IPS DF 6.9 (cell line): ENCODE data around the gene RPS6KA2.
"Not testable (repeated sequence)": the region's sequence is repeated elsewhere in the genome, so short reads cannot be mapped to it uniquely, and the experiment has no call there.

Source experiments
- DNase-seq: peaks from one replicate; pipeline ENCODE4 v3.0.0-alpha.2; 2013; ENCODE audit warnings: low read depth, low spot score
- H3K27ac ChIP-seq: one replicate; pipeline ENCODE4 v1.5.1; 2013; ENCODE audit warnings: low read length, control low read depth
- H3K27me3 ChIP-seq: 2 replicates; pipeline ENCODE4 v1.6.1; 2013; ENCODE audit warnings: mild to moderate bottlenecking, low read length; ENCODE audit not compliant: control insufficient read depth, insufficient read depth
- H3K36me3 ChIP-seq: 2 replicates; pipeline ENCODE4 v1.6.1; 2013; ENCODE audit warnings: low read length; ENCODE audit not compliant: control insufficient read depth, insufficient read depth
- H3K4me1 ChIP-seq: 2 replicates; pipeline ENCODE4 v1.6.1; 2013; ENCODE audit warnings: low read length; ENCODE audit not compliant: control insufficient read depth, insufficient read depth
- H3K4me3 ChIP-seq: 2 replicates; pipeline ENCODE4 v1.5.1; 2013; ENCODE audit warnings: mild to moderate bottlenecking, low read length
- H3K9me3 ChIP-seq: 2 replicates; pipeline ENCODE4 v1.6.1; 2013; ENCODE audit warnings: low read length, inconsistent platforms; ENCODE audit not compliant: control insufficient read depth, insufficient read depth
- WGBS: extraction: QIAGEN DNeasy Blood & Tissue Kit; methylation state at CpG from one replicate; pipeline ENCODE4 v1.1.7; 2013; ENCODE audit warnings: mixed read lengths, missing lambda C conversion rate; ENCODE audit not compliant: insufficient read length, insufficient coverage; 5-methylcytosine and 5-hydroxymethylcytosine counted together

RPS6KA2 gene

DNA sequence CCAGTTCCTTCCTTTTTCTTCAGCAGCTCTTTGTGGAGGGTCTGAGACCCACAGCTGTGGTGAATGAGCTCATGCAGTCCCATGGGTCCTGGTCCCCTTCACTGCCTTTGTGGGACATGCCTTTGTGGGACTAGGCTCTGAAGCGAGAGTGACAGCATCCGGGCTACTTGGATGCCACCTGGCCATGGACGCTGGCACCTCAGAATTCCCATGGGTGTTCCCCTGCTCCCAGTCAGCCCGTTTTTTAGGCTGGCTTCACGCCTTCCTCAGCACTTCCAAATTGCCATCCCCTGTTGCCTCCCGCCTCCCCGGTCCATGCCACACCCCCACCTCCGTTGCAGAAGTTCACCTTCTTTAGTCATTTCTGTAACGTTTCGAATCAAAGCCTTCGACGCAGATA, 85.7 kb downstream of the RPS6KA2 start:
- no peaks in the 10 kb centered on the region for H3K27me3 ChIP-seq
- H3K4me3 ChIP-seq, result no peak overlapping the region
- DNase-seq, result no peak
- H3K27ac ChIP-seq, result no peak overlapping the region
- H3K4me1 ChIP-seq, result peaks cover 10% of the 10 kb centered on the region
- no CpG with 5 or more reads among the region's 12 CpGs for WGBS
- H3K9me3 ChIP-seq, result no peaks in the 10 kb centered on the region
- no peaks in the 10 kb centered on the region for H3K36me3 ChIP-seq

DNA sequence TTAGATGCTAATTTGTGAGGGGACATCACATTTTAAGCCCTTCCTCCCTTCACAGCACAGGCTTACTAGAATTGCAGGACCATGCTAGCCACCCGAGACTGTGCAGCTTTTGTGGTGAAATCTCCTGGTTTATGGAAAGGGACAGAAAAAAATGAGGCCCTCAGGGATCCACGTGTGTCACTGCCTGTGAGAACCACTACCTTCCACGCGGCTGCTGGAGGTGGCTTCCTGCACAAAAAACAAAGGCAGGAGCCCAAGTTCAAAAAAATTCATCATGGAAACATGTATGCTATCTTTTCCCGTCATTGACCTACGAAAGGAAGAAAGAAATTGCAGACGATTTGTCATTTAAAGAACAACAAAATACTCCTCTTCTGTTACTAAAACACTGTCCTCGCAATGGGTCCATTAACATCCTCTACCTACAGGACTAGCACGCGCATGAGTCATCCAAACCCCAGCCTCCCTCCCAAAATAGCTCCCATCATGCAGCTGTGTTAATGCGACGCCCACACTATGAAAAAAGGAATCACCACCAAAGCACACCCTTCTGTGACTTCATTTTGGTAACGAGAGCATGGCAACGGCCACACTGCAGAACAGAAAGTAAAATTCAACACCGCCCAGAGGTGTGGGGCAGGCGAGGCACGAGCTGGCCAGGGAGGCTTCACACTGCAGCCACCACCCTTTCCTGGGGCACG, 86.3 kb downstream of the RPS6KA2 start:
- no peaks in the 10 kb centered on the region for H3K27me3 ChIP-seq
- peaks cover 10% of the 10 kb centered on the region for H3K4me1 ChIP-seq
- H3K4me3 ChIP-seq, result no peak overlapping the region
- no peak overlapping the region for H3K27ac ChIP-seq
- no peaks in the 10 kb centered on the region for H3K9me3 ChIP-seq
- no peak for DNase-seq
- no peaks in the 10 kb centered on the region for H3K36me3 ChIP-seq
- WGBS, result no CpG with 5 or more reads among the region's 18 CpGs

DNA sequence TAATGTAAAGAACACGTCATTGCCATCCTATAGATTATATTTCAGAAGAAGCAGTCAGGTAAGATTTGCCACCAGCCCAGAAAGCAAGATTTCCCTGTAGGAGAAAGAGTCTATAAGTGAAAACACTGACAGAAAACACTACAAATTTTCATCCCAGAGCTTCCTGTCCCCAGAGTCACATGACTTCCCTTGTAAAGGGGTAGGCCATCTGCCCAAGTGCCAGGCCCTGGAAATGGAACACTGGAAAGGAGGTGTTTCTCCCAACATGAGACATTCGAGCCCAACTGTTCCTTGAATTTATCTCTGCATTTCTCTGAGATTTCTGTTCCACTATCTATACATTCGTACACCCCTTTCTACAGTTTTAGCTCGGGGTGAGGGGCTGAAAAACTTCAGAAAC, 87.5 kb downstream of the RPS6KA2 start:
- Histone ChIP-seq H3K4me3 (no peak overlapping the region), H3K27ac (no peak overlapping the region), H3K36me3 (peaks cover 4% of the 10 kb centered on the region; the same call in 1 of the 2 replicates), H3K4me1 (peaks cover 10% of the 10 kb centered on the region), H3K9me3 (no peaks in the 10 kb centered on the region), H3K27me3 (no peaks in the 10 kb centered on the region)
- no CpG with 5 or more reads among the region's 4 CpGs for WGBS
- DNase-seq, result no peak

DNA sequence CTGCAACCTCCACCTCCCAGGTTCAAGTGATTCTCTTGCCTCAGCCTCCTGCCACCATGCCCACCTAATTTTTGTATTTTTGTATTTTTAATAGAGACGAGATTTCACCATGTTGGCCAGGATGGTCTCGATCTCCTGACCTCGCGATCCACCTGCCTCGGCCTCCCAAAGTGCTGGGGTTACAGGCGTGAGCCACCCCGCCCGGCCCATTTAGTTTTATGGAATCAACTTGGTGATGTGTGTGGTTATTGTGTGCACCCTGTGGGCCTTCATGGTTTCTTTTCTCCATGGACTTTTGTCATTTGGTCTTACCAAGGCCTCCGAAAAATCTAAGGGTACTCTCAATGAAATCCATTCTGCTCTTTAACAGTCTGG, 88.1 kb downstream of the RPS6KA2 start:
- not testable (repeated sequence) for DNase-seq, H3K27me3 ChIP-seq, H3K4me3 ChIP-seq, H3K36me3 ChIP-seq, H3K27ac ChIP-seq, H3K9me3 ChIP-seq
- peaks cover 10% of the 10 kb centered on the region for H3K4me1 ChIP-seq
- no CpG with 5 or more reads among the region's 9 CpGs for WGBS

DNA sequence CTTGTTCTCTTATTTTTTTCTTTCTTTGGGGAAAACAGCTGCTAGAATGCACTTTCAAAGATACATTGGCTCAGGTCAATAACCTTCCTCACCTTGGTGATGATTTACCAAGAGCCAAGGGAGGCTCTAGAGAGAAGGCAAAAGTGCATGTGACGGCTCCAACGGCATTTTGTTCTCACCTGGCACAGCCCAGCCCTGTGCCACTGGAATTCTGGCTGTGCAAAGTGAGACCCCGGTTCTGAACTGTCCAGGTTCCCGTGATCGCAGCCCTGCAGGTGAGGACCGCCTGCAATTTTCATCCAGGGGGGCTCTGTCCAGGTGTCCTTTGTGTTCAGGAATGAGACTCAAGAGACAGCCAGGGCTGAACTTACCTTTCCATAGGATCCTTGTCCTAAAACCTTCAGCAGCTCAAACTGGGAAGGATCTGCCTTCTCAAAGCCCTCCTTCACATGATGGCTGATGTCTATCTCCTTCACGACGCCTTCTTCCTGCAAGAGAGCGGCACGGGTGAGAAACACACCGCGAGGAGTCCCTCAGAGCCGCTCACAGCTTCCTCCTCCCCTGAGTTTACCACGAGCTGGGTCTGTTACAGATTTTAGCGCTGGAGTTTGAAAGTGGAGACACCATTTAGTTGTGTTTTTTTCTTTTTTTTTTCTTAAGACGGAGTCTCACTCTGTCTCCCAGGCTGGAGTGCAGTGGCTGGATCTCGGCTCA, 88.6 kb downstream of the RPS6KA2 start:
- no peak overlapping the region for H3K4me3 ChIP-seq
- no peaks in the 10 kb centered on the region for H3K9me3 ChIP-seq
- H3K27me3 ChIP-seq, result no peaks in the 10 kb centered on the region
- H3K36me3 ChIP-seq, result peaks cover 4% of the 10 kb centered on the region; the same call in 1 of the 2 replicates
- no CpG with 5 or more reads among the region's 17 CpGs for WGBS
- no peak overlapping the region for H3K27ac ChIP-seq
- peaks cover 10% of the 10 kb centered on the region for H3K4me1 ChIP-seq
- DNase-seq, result no peak

DNA sequence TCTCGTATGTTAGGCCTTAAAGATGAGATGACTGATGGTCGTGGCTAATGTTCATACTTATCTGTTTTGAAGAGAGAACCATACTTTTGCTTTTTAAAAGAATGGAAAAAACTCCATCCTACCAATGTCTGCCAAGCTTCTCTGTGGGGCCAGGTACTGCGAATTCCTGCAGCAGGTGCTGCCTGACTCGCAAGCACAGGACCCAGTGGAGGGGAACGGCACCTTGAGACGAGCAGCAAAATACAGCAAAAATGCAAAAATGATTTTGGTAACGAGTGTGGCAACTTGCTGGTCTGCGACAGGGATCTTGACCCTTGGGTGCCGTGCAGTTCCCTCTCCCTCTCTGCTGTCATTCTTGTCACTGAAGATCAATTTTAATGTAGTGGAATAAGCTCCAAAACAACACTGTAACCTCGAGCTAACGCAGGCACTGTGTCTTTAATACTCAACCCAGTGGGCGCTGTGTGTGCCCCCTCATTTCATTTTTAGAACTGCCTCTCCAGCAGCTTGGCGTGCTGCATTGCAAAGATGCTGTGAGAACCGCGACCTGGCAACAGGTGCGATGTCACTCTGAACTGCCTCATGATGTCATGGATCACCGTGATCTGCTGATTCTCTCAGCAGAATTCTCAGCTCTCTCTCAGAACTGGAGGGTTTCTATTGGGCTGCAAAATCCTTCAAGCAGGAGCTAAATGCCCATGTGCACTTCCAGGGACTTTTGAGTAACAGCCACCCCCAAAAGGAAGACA, 92.2 kb downstream of the RPS6KA2 start:
- Histone ChIP-seq H3K4me3 (no peak overlapping the region; the same call in 1 of the 2 replicates), H3K9me3 (no peaks in the 10 kb centered on the region), H3K27me3 (no peaks in the 10 kb centered on the region), H3K4me1 (peaks cover 4% of the 10 kb centered on the region; the same call in 1 of the 2 replicates), H3K36me3 (peaks cover 4% of the 10 kb centered on the region; the same call in 1 of the 2 replicates), H3K27ac (no peak overlapping the region)
- WGBS, result no CpG with 5 or more reads among the region's 17 CpGs
- DNase-seq, result no peak

DNA sequence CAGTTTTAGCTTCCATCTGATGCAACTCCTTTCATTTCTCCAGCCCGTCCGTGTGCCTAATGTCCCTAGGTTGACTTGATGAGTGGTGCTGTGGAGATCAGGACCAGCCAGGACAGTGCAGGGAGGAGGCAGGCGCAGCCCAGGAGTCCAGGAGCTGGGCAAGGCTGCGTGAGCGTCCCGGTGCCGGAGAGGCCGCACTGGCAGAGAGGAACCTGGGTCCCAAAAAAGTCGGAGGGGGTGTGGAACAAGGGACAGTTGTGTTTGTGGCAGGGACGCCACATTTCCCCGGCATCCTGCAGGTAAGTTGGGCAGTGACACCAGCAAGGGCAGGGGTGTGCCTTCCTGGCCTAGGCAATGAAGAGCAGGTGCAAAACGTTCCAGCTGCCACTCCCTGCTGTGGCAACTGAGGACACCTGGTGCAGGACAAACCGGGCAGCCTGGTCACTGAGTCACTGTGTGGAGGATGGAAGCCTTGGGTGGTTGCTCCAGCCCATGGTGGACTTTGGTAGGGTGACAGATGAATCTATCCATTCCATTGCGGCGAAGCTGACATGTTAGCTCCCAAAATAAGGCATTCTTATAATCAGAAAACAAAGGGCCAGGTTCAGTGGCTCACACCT, 93.7 kb downstream of the RPS6KA2 start:
- no peak overlapping the region for H3K27ac ChIP-seq
- peaks cover 3% of the 10 kb centered on the region; the same call in 1 of the 2 replicates for H3K4me1 ChIP-seq
- peaks cover 4% of the 10 kb centered on the region; the same call in 1 of the 2 replicates for H3K36me3 ChIP-seq

DNA sequence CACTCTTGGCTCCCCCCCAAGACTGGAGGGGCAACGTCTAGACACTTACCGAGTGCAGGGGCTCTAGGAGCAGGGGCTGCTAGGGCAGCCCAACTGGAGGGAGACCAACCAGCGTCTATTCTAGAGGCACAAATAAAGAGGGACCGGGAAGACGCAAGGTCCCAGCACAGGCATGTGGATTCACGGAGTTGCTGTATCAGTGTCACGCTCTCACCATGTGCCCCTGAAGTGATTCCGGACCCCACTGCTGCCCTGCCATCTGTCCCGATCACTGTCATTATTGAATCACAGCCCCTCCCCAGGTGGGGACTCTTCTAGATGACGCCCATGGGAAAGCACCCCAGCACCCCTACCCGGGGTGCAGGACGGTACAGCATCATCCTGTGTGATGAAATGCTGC, 94.7 kb downstream of the RPS6KA2 start:
- Histone ChIP-seq H3K4me1 (peaks cover 3% of the 10 kb centered on the region; the same call in 1 of the 2 replicates), H3K9me3 (no peaks in the 10 kb centered on the region), H3K36me3 (peaks cover 4% of the 10 kb centered on the region; the same call in 1 of the 2 replicates), H3K4me3 (no peak overlapping the region), H3K27me3 (no peaks in the 10 kb centered on the region), H3K27ac (no peak overlapping the region)
- no peak for DNase-seq
- WGBS, result no CpG with 5 or more reads among the region's 12 CpGs

More for the DNA sequence above, 93.7 kb downstream of the RPS6KA2 start:
- H3K27me3 ChIP-seq, result no peaks in the 10 kb centered on the region
- no CpG with 5 or more reads among the region's 15 CpGs for WGBS
- H3K9me3 ChIP-seq, result no peaks in the 10 kb centered on the region
- no peak for DNase-seq
- no peak overlapping the region for H3K4me3 ChIP-seq

DNA sequence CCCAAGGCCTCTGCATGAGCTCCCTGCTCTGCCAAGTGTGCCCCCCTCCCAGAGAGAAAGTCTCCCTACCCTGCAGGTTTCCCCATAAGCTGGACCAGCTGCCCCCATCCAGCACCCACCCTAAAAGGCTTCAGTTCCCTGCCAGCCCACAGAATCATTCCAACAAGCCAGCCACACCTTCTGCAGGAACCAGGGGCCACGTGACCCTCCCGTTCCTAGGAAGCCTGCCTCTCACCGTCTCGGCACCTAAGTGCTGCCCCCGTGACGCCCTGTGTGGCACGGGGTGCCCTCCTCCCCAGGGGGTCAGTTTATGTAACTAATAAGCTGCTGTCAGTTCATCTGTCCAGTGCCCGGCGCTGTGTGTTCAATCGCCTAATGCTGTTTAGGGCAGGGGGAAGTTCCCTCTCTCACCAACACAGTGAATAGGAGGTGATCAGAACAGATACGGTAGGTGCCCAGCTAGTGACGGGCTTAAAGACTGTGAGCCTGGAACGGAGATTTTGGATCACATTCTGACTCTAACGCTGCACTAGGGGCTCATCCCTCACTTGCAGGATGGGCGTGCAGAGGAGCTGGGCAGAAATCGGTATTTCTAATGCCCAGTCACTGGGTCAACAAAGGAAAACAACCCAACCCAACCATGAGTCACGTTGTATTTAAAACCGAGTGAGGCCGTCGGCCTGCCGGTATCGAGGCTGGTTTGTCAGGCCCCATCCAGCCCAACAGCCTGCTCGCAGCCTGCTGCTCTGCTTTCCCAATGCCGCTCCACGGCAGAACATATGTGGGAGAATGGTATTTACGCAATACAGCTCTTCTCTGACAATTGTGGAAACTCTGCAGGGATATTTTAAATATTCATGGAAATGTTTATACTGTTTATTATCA, 96.6 kb downstream of the RPS6KA2 start:
- Histone ChIP-seq H3K36me3 (peaks cover 4% of the 10 kb centered on the region; the same call in 1 of the 2 replicates), H3K9me3 (no peaks in the 10 kb centered on the region), H3K4me3 (no peak overlapping the region), H3K4me1 (peaks cover 3% of the 10 kb centered on the region; the same call in 1 of the 2 replicates), H3K27me3 (no peaks in the 10 kb centered on the region), H3K27ac (no peak overlapping the region)
- no peak for DNase-seq
- no CpG with 5 or more reads among the region's 26 CpGs for WGBS
